ENCODE results near the gene UNC5CL. TPM values are rescaled to one million over a fixed set of nuclear protein-coding genes. Genes with fewer than 3 reads are reported as not detected.

UNC5CL gene
- total RNA-seq = 0.58 and 2.2 TPM in 2 replicates

- TF ChIP-seq CTCF (conservative IDR thresholded peaks at IDR 0.05; ENCODE audit: low read depth, low read length) = peak; percentile 92
- H3K4me3 ChIP-seq (ENCODE audit: low read depth, low read length) = peak within 1 kb of the TSS; percentile 81
- DNase-seq (ENCODE audit: low read depth) = peak; percentile 45
Measured at GRCh38 chr6:41039060-41039998, at the start of gene UNC5CL. Gene UNC5CL (minus strand): TSS chr6:41039221. CDS start chr6:41035074, 4,147 bp downstream.

GRCh38 chr6:41088451-41088850 is 49.4 kb upstream of the UNC5CL start:
- no peak for TF ChIP-seq CTCF (conservative IDR thresholded peaks at IDR 0.05; ENCODE audit: low read depth, low read length)

GRCh38 chr6:41085182-41085581 is 46.2 kb upstream of the UNC5CL start:
- TF ChIP-seq CTCF (conservative IDR thresholded peaks at IDR 0.05; ENCODE audit: low read depth, low read length) = no peak
- H3K4me3 ChIP-seq (ENCODE audit: low read depth, low read length) = no peak overlapping the region
- no peak for DNase-seq (ENCODE audit: low read depth)

More at GRCh38 chr6:41088451-41088850, 49.4 kb upstream of the UNC5CL start:
- no peak overlapping the region for H3K4me3 ChIP-seq (ENCODE audit: low read depth, low read length)
- no peak for DNase-seq (ENCODE audit: low read depth)

GRCh38 chr6:41083072-41083471 is 44.1 kb upstream of the UNC5CL start:
- H3K4me3 ChIP-seq (ENCODE audit: low read depth, low read length) = no peak overlapping the region
- no peak for TF ChIP-seq CTCF (conservative IDR thresholded peaks at IDR 0.05; ENCODE audit: low read depth, low read length)
- no peak for DNase-seq (ENCODE audit: low read depth)

GRCh38 chr6:41080621-41081020 is 41.6 kb upstream of the UNC5CL start:
- no peak for TF ChIP-seq CTCF (conservative IDR thresholded peaks at IDR 0.05; ENCODE audit: low read depth, low read length)
- no peak overlapping the region for H3K4me3 ChIP-seq (ENCODE audit: low read depth, low read length)
- DNase-seq (ENCODE audit: low read depth) = no peak

GRCh38 chr6:41079080-41079479 is 40.1 kb upstream of the UNC5CL start:
- no peak overlapping the region for H3K4me3 ChIP-seq (ENCODE audit: low read depth, low read length)
- TF ChIP-seq CTCF (conservative IDR thresholded peaks at IDR 0.05; ENCODE audit: low read depth, low read length) = no peak
- DNase-seq (ENCODE audit: low read depth) = no peak

All from epithelial cell of proximal tubule (primary cell).